Left lung (tissue), 10 donors: Measurements from ENCODE around the gene HGFAC. TPM values are rescaled to one million over a fixed set of nuclear protein-coding genes. Genes with fewer than 3 reads are reported as not detected.

ENCODE experiments used
- ATAC-seq: fragments of 200-7000 bp; cut with Tn5 transposase; one replicate; pipeline ENCODE4 v1.9.1; 2020; ENCODE audit warnings: moderate library complexity
- DNase-seq, 4 donors: peaks; one replicate each; pipeline ENCODE4 v3.0.0-alpha.2; 2013 to 2020
- H3K27ac ChIP-seq, 2 donors: fragments of 200-600 bp; sonication (generic) in 1 of 2; one replicate each; pipeline versions ENCODE4 v1.5.0 to v1.8.0; 2020 to 2021
- H3K27me3 ChIP-seq, 2 donors: fragments of 200-600 bp; sonication (generic) in 1 of 2; one replicate each; pipeline versions ENCODE4 v1.5.0 to v1.8.0; 2020 to 2021
- H3K36me3 ChIP-seq, 2 donors: fragments of 200-600 bp; sonication (generic) in 1 of 2; one replicate each; pipeline versions ENCODE4 v1.5.0 to v1.8.0; 2020 to 2021
- H3K4me1 ChIP-seq, 2 donors: fragments of 200-600 bp; one replicate each; pipeline ENCODE4 v1.8.0; 2021
- H3K4me3 ChIP-seq, 2 donors: fragments of 200-600 bp; sonication (generic) in 1 of 2; one replicate each; pipeline versions ENCODE4 v1.5.0 to v1.8.0; 2020 to 2021; ENCODE audit warnings: mild to moderate bottlenecking in 1 of 2
- H3K9me3 ChIP-seq, 2 donors: fragments of 200-600 bp; sonication (generic) in 1 of 2; one replicate each; pipeline versions ENCODE4 v1.5.0 to v1.8.0; 2020 to 2021
- CTCF ChIP-seq, 2 donors: fragments of 200-600 bp; sonication (generic) in 1 of 2; IDR thresholded peaks; one replicate each; pipeline versions ENCODE4 v1.5.0 to v1.8.0; 2021; ENCODE audit warnings: antibody characterized with exemption in 2 of 2
- intact Hi-C, 2 donors: fragments of 100-400 bp; cut with DNase I; formaldehyde crosslinking; loops; one replicate each; pipeline versions ENCODE4 v1.11.2 to v1.14.2; 2022
- polyA plus RNA-seq, 6 donors: library from polyadenylated mRNA; unstranded; fragments of 120-200 nt; gene quantifications; one replicate each; pipeline ENCODE4 v1.2.1, GENCODE V29; 2013; ENCODE audit not compliant: insufficient read length in 6 of 6
- total RNA-seq, 2 donors: library from RNA; stranded (reverse); fragmentation: NEBNext Ultra II Directional; extraction: Animal tissue kit (Norgen Biotek cat#: 25700); gene quantifications; one replicate each; pipeline ENCODE4 v1.2.1, GENCODE V29; 2021
- donor health status: DM: no; HTN: yes; CAD: no.
- donor health status: DM: no; HTN: no; CAD: no.

HGFAC gene
- total and polyA plus RNA-seq, 8 donors: 0.32 to 1.5 (median 0.72) TPM; not detected in 1

- H3K27ac ChIP-seq: no peak overlapping the region
- peaks cover 6 to 91% of the 10 kb centered on the region in 2 donors for H3K27me3 ChIP-seq
- no peaks in the 10 kb centered on the region for H3K9me3 ChIP-seq
- H3K36me3 ChIP-seq: no peaks in the 10 kb centered on the region
- no peak for DNase-seq
- no peak for TF ChIP-seq CTCF (IDR thresholded peaks at IDR 0.05)
- no peak overlapping the region for H3K4me3 ChIP-seq
- H3K4me1 ChIP-seq: peaks cover 0 to 13% of the 10 kb centered on the region in 2 donors
- intact Hi-C loops: no loop called here
- no peak for ATAC-seq
Measured at GRCh38 chr4:3488820-3489219, 47.1 kb downstream of the HGFAC start.

- peaks cover 6 to 91% of the 10 kb centered on the region in 2 donors for H3K27me3 ChIP-seq
- H3K27ac ChIP-seq: no peak overlapping the region
- H3K4me3 ChIP-seq: no peak overlapping the region
- no peaks in the 10 kb centered on the region for H3K9me3 ChIP-seq
- no peak for TF ChIP-seq CTCF (IDR thresholded peaks at IDR 0.05)
- intact Hi-C loops: no loop called here
- H3K36me3 ChIP-seq: no peaks in the 10 kb centered on the region
- peaks cover 0 to 11% of the 10 kb centered on the region in 2 donors for H3K4me1 ChIP-seq
- DNase-seq (no peak), ATAC-seq (no peak)
Measured at GRCh38 chr4:3489451-3489962, 47.7 kb downstream of the HGFAC start.

- intact Hi-C loops: no loop called here
- H3K9me3 ChIP-seq: no peaks in the 10 kb centered on the region
- DNase-seq (no peak), ATAC-seq (no peak)
- TF ChIP-seq CTCF (IDR thresholded peaks at IDR 0.05): no peak
- no peak overlapping the region for H3K27ac ChIP-seq
- no peaks in the 10 kb centered on the region for H3K4me1 ChIP-seq
- H3K36me3 ChIP-seq: no peaks in the 10 kb centered on the region
- H3K4me3 ChIP-seq: no peak overlapping the region
- peaks cover 0 to 91% of the 10 kb centered on the region in 2 donors for H3K27me3 ChIP-seq
Measured at GRCh38 chr4:3491681-3492405, 50.1 kb downstream of the HGFAC start.

GRCh38 chr4:3492741-3493719 lies 51.3 kb downstream of the HGFAC start:
- Histone ChIP-seq H3K9me3 (no peaks in the 10 kb centered on the region), H3K27me3 (peaks cover 0 to 80% of the 10 kb centered on the region in 2 donors), H3K4me3 (no peak overlapping the region), H3K4me1 (no peaks in the 10 kb centered on the region), H3K36me3 (no peaks in the 10 kb centered on the region), H3K27ac (no peak overlapping the region)
- DNase-seq (no peak), ATAC-seq (no peak)
- TF ChIP-seq CTCF (IDR thresholded peaks at IDR 0.05): no peak
- intact Hi-C loops: no loop called here
